CD4-positive, alpha-beta T cell treated with Interleukin-4 for 4 hours (primary cell): Measurements from ENCODE around the gene ZNF462.
"Not testable (repeated sequence)": the region's sequence is repeated elsewhere in the genome, so short reads cannot be mapped to it uniquely, and the experiment has no call there.

Source experiments
- DNase-seq: peaks from one replicate; pipeline ENCODE4 v3.0.0-alpha.2; 2020

Gene ZNF462

GRCh38 chr9:106964822-106965525 is 102.0 kb downstream of the ZNF462 start:
- no peak for DNase-seq

- no peak for DNase-seq
Measured at GRCh38 chr9:106966481-106966880, 103.5 kb downstream of the ZNF462 start.

- DNase-seq = no peak
Measured at GRCh38 chr9:106969696-106970095, 106.7 kb downstream of the ZNF462 start.

GRCh38 chr9:106970219-106970975 is 107.4 kb downstream of the ZNF462 start:
- DNase-seq = no peak

GRCh38 chr9:106970976-106971457 is 108.1 kb downstream of the ZNF462 start:
- no peak for DNase-seq

GRCh38 chr9:106972082-106972481 is 109.1 kb downstream of the ZNF462 start:
- DNase-seq = no peak

GRCh38 chr9:106974341-106974740 is 111.4 kb downstream of the ZNF462 start:
- no peak for DNase-seq

- DNase-seq = no peak
Measured at GRCh38 chr9:106976772-106977171, 113.8 kb downstream of the ZNF462 start.

- no peak for DNase-seq
Measured at GRCh38 chr9:106980551-106981101, 117.7 kb downstream of the ZNF462 start.

GRCh38 chr9:106981396-106982287 is 118.7 kb downstream of the ZNF462 start:
- DNase-seq = no peak

- no peak for DNase-seq
Measured at GRCh38 chr9:106982636-106983035, 119.7 kb downstream of the ZNF462 start.

GRCh38 chr9:106983346-106983745 is 120.4 kb downstream of the ZNF462 start:
- no peak for DNase-seq

- DNase-seq = not testable (repeated sequence)
Measured at GRCh38 chr9:106989904-106990303, 126.9 kb downstream of the ZNF462 start.

- no peak for DNase-seq
Measured at GRCh38 chr9:106992186-106992585, 129.2 kb downstream of the ZNF462 start.

- DNase-seq = no peak
Measured at GRCh38 chr9:106993603-106994002, 130.6 kb downstream of the ZNF462 start.

GRCh38 chr9:106994463-106994862 is 131.5 kb downstream of the ZNF462 start:
- no peak for DNase-seq

GRCh38 chr9:107000218-107000617 is 137.3 kb downstream of the ZNF462 start:
- DNase-seq = no peak

- no peak for DNase-seq
Measured at GRCh38 chr9:107005201-107005600, 142.2 kb downstream of the ZNF462 start.

GRCh38 chr9:107007402-107007801 is 144.4 kb downstream of the ZNF462 start:
- no peak for DNase-seq

- no peak for DNase-seq
Measured at GRCh38 chr9:107008011-107008410, 145.0 kb downstream of the ZNF462 start.

- DNase-seq = no peak
Measured at GRCh38 chr9:107008447-107008846, 145.5 kb downstream of the ZNF462 start.

GRCh38 chr9:107016383-107016782 is 153.4 kb downstream of the ZNF462 start:
- DNase-seq = no peak
